Fibroblast of skin of right quadriceps (primary cell): ENCODE results near the gene NUP37.
"Not testable (repeated sequence)": the region's sequence is repeated elsewhere in the genome, so short reads cannot be mapped to it uniquely, and the experiment has no call there.

Source experiments
- DNase-seq: peaks from one replicate; pipeline ENCODE4 v3.0.0-alpha.2; 2013

Gene NUP37, protein sequence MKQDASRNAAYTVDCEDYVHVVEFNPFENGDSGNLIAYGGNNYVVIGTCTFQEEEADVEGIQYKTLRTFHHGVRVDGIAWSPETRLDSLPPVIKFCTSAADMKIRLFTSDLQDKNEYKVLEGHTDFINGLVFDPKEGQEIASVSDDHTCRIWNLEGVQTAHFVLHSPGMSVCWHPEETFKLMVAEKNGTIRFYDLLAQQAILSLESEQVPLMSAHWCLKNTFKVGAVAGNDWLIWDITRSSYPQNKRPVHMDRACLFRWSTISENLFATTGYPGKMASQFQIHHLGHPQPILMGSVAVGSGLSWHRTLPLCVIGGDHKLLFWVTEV

DNA sequence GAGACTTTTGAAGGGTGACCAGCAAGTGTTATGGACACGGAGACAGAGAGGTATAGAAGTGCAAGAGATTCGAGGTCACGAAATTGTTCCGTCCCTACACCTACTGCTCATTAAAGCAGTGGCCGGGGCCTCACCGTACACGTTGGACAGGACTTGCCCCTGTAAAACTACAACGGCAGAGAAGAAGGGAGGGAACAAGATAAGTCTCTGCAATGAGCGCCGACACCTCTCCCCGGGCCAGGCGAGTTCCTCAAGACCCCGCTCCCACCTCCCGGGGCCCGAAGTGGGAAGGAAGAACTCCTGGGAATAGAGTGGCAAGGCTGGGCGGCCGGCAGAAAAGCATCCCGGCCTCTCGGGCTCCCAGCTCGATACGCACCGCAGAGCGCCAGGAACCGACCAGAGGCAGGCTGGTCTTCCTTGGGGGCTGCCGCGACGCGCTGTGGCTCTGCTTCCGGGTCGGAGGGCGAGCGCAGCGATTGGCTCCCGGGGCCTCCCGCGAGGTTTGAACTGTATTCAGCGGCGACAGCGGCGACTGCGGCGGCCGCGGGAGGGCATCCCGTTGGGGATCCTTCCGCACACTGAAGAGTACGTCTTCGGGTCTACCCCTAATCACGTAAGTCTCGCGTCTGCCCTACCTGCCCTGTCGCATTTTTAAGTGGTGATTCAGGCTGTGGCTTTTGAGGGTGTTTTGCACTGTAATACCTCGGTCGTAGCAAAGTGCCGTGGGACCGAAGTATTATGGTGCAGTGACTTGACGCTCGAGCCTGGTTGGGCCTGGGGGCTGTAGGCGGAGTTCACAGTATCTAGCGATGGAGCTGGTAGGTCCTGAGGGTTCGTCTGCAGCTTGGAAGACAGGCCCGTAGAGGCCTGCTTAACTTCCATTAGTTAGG is at the start of gene NUP37, which contains the start of gene PARPBP:
NUP37 (minus strand) TSS at position 441 of the 890 bp plus-strand sequence. CDS start 1,596 bp downstream, outside the sequence.
PARPBP (plus strand) TSS at position 510 of the 890 bp plus-strand sequence. CDS start 3,706 bp downstream, outside the sequence.
- peak; percentile 87 for DNase-seq

DNA sequence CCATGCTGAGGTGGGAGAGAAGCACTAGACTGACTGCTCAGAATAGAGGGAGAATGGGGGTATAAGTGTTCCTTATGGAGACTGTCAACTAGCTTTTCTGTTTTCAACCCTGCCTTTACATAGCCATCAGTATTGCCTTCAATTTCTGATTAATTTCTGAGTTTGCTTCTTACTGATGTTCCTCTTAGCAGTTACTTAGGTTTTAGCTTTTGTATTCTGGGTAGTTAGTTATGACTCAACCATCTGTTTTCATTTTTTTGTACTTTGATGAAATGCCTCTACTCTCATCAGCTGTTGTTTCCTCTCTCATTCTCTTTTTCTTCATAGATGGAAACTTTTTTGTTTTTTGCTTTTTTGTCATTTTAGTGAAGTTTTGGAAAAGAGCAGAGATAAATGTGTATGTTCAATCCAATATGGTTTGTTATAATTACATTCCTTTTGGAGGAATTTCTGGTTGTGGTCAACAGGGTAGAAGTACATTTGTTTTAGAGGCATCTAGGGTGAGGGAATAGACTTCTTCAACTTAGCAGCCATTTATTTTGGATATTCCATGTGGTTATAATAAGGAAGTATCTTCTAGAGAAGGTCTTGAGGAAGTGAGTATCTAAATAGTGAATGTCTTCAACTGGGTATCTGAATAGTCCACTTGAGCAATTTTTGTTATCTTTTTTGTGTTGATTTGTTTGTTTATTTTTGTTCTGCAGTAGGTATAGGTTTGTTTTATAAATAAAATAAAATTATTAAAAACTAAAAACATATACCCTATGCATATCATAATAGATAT is 48.1 kb upstream of the NUP37 start:
- DNase-seq = peak; percentile 6

DNA sequence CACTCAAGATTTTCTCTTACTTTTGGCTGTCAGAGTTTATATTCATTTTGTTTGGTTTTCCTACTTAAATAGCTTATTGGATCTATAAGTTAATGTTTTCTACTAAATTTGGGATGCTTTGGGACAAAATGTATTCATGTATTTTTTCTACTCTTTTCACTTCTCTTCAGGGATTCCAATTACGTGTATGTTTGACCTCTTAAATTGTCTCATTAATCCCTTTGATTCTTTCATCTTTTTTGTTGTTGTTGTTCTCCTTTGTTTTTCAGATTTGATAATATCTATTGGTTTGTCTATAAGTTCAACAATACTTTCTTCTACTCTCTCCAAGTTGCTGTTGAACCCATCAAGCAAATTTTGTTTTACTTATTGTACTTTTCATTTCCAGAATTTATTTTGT is 43.5 kb upstream of the NUP37 start:
- no peak for DNase-seq

DNA sequence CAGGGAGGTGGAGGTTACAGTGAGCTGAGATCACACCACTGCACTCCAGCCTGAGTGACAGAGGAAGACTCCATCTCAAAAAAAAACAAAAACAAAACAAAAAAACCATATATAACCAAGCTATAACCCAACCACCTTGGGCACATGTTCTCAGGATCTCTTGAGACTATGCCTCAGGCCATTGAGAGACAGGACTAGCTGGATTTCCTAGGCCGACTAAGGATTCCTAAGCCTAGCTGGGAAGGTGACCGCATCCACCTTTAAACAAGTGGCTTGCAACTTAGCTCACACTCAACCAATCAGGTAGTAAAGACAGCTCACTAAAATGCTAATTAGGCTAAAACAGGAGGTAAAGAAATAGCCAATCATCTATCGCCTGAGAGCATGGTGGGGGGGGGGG is 35.3 kb upstream of the NUP37 start:
- not testable (repeated sequence) for DNase-seq

DNA sequence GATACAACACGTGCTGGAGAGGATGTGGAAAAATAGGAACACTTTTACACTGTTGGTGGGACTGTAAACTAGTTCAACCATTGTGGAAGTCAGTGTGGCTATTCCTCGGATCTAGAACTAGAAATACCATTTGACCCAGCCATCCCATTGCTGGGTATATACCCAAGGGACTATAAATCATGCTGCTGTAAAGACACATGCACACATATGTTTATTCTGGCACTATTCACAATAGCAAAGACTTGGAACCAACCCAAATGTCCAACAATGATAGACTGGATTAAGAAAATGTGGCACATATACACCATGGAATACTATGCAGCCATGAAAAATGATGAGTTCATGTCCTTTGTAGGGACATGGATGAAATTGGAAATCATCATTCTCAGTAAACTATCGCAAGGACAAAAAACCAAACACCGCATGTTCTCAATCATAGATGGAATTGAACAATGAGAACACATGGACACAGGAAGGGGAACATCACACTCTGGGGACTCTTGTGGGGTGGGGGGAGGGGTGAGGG is 27.2 kb upstream of the NUP37 start:
- not testable (repeated sequence) for DNase-seq

DNA sequence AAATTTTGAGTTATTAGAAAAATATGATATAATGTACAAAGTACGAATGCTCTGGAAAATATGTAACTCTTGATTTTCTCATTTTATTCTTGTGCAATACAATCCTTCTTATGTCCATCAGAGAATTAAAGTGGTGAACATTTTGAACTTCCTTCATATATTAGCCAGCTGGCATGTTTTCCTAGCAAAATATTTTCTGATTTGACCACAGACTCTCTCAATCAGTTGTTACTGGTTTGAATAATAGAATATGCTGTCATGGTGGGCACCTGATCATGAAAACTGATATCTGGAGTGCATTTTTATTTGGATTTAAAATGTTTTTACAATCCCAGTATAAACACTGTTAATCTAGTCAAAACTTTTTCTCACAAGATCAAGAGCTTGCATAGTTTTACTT is 24.3 kb upstream of the NUP37 start:
- no peak for DNase-seq

DNA sequence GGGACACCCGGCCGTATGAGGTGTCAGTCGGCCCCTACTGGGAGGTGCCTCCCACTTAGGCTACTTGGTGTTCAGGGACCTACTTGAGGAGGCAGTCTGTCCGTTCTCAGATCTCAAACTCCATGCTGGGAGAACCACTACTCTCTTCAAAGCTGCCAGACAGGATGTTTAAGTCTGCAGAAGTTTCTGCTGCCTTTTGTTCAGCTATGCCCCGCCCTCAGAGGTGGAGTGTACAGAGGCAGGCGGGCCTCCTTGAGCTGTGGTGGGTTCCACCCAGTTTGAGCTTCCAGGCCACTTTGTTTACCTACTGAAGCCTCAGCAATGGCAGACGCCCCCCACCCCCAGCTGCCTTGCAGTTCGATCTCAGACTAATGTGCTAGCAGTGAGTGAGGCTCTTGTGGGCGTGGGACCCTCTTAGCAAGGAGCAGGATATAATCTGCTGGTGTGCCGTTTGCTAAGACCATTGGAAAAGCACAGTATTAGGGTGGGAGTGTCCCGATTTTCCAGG is 23.0 kb upstream of the NUP37 start:
- not testable (repeated sequence) for DNase-seq

DNA sequence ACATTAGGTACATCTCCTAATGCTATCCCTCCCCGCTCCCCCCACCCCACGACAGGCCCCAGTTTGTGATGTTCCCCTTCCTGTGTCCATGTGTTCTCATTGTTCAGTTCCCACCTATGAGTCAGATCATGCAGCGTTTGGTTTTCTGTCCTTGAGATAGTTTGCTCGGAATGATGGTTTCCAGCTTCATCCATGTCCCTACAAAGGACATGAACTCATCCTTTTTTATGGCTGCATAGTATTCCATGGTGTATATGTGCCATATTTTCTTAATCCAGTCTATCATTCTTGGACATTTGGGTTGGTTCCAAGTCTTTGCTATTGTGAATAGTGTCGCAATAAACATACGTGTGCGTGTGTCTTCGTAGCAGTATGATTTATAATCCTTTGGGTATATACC is 17.7 kb upstream of the NUP37 start:
- not testable (repeated sequence) for DNase-seq

DNA sequence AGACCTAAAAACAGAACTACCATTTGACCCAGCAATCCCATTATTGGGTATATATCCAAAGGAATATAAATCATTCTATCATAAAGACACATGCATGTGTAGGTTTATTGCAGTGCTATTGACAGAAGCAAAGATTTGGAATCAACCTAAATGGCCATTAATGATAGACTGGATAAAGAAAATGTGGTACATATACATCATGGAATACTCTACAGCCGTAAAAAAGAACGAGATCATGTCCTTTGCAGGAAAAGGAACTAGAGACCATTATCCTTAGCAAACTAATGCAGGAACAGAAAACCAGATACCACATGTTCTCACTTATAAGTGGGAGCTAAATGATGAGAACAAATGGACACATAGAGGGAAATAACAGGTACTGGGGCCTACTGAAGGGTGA is 11.5 kb upstream of the NUP37 start:
- DNase-seq = not testable (repeated sequence)

DNA sequence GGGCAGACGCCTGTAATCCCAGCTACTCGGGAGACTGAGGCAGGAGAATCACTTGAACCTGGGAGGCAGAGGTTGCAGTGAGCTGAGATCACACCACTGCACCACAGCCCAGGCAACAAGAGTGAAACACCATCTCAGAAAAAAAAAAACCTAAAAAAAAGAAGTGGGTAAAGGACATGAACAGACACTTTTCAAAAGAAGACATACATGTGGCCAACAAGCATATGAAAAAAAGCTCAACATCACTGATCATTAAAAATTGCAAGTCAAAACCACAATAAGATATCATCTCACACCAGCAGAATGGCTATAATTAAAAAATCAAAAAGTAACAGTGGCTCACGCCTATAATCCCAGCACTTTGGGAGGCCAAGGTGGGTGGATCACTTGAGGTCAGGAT is 10.8 kb upstream of the NUP37 start:
- not testable (repeated sequence) for DNase-seq

DNA sequence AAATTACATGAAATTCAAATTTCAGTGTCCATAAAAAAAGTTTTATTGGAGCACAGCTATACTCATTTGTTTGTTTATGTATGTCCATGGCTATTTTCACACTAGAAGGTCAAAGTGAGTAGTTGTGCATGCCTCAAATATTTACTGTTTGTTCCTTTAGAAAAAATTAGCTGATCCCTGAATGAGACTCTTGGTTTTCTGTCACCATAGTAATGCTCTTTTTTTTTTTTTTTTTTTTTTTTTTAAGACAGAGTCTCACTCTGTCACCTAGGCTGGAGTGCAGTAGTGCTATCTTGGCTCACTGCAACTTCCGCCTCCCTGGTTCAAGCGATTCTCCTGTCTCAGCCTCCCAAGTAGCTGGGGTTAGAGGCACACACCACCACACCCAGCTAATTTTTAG is 1.4 kb upstream of the NUP37 start:
- DNase-seq = not testable (repeated sequence)

DNA sequence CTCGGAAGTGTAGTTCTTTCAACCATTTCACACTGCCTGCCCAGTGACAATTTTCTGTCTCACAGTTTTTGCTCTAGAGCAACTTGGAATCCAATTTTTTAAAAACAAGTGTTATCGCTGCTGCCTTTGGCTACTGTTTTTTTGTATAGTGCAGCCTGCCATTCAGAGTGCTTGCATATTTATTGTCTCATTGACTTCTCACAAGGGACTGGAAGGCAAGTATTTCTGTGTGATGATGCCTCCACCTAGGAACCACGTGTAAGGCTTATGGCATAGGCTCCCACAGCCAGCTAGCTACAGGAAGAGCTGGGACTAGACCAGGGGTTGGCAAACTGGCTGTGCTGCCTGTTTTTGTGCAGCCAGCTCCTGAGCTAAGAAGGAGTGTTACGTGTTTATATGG is 972 bp upstream of the NUP37 start:
- peak; percentile 10 for DNase-seq

DNA sequence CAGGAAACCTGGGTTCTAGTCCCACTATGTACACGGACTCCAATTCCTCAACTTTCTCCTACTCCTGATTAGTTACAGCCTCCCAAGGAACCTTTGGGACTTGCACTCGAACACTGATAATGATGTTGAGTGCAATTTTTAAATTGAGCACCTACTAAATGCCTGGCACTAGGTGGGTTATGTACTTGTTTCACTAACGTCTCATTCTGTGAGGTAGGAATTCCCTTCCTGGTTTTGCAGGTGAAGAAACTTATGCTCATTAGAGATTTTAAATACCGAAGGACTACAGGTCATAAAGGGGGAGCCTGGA is 605 bp upstream of the NUP37 start:
- no peak for DNase-seq

DNA sequence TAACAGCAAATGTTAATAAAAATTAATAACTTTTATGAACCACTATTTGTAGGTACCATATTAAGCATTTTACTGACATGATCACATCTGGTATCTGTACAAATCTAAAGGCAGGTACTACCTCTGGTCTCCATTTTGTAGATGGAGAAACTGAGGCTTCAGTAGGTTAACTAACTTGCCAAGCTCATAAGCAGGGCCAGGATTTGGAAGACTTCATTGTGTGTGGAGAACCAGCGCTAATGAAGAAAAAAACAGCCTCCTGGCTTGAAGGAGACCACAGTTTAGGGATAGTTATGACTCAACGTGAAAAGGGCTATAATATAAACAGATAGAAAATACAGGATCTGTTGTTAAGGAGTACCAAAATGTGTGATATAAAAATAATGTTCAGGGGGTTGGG is 1.0 kb downstream of the NUP37 start:
- no peak for DNase-seq

DNA sequence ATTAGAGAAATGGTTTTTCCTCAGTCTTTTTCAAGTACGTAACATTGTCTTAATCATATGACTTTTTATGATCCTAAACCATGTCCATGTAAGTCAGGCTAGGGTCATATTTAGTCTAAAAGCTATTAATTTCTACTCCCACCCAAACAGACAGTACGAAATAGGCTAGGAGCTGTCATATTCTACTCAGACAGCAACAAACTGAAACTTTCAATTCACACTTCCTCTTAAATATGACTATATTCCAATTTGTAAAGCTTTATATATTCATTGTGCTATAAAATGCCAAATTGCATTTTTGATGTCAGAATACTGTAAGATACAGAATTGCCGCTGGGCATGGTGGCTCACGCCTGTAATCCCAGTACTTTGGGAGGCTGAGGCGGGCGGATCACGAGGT is 3.5 kb downstream of the NUP37 start:
- DNase-seq = no peak

DNA sequence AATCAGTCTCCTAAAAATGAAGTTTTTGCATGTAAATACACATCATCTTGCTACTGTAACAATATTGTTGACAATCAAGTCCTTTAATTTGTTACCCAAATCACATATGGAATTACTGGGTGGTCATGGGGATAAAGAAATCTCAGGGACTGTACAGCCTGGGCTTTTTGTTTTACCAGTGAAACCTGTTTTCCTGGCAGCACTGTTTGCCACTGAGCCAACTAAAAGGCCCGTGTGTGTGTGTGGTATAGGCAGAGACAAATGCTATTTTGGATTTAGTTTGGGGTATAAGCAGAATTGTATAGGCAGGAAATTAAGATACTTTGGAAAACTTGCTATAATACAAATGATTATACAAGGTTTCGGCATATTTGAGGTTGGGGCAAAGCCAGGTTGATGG is 5.7 kb downstream of the NUP37 start:
- no peak for DNase-seq

DNA sequence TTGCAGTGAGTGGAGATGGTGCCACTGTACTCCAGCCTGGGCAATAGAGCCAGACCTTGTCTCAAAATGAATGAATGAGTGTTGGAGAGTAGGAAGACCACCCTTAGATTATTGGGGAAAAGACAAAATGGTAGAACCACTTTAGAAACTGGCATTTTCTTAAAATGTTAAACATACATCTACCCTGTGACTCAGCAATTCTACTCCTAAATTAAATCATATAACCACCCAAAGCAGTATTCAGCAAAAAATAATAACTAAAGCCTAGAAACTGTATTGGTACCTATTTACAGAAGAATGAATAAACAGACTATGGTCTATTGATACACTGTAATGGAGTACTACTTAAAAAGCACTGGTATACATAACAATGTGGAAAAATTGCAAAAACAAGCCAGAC is 9.1 kb downstream of the NUP37 start:
- DNase-seq = no peak

DNA sequence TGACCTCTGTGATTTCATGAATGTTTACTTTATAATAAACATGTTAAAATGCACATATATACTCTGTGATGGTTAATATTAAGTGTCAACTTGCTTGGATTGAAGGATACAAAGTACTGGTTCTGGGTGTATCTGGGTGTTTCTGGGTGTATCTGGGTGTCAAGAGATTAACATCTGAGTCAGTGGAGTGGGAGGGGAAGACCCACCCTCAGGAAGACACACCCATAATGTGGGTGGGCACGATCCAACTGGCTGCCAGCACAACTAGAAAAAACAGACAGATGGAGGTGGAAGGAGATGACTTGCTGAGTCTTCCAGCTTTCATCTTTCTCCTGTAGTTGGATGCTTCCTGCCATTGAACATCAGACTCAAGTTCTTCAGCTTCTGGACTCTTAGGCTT is 11.9 kb downstream of the NUP37 start:
- no peak for DNase-seq

DNA sequence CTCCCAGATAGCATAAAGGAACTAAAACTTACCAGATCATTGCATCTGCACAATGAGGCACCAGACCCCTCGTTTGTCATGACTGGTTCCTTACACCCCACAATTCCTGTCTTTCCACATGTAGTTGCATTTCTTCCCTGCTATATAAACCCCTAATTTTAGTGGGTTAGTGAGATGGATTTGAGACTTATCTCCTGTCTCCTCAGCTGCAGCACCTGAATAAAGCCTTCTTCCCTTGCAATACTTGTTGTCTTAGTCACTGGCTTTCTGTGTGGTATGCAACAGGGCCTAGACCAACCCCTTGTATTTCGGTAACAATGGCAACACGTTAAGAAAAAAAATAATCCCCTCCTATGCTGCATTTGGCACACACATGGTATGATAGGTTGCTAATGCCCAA is 13.0 kb downstream of the NUP37 start:
- DNase-seq = no peak

DNA sequence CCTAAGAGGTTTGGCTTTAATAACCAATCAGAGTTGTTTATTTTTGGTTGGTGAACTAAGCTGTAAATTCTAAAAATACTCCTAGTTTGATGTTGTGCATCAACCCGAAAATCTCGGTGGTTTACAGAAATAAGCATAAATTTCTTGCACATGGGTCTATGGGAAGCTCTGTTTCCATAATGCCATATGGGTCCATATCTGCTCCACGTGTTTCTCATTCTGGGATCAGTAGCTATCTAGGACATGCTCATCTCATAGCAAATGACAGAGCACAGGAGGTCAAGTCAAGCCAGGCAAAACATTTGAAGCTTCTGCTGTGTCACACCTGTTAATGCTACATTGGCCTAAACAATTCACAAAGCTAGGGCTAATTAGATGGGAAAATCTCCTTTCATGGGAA is 23.1 kb downstream of the NUP37 start:
- DNase-seq = no peak

DNA sequence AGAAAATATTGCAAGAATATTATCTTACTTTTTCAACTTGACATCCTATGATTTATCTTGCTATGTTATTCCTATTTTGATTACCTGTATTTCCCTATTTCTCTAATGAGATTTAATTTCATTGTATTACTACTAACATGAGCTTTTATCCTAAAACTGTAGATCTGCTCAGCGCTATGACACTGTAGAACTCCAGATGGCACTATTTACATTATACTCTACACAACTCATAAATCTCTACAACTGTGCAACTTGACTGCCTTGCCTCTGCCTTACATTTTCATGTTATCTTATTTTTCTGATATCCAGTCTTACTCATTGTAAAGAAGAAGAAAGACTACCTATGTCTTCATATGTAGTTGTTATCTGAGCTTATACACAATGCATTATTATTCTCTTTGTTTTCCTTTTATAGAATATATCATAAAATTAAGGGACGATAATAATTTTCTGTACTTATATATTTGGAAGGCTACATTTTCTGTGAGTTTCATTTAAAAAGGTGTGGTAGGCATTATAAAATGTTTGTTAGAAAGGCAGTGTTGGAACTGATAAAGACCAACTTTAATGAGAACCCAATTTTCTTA is 24.1 kb downstream of the NUP37 start:
- DNase-seq = peak; percentile 22

DNA sequence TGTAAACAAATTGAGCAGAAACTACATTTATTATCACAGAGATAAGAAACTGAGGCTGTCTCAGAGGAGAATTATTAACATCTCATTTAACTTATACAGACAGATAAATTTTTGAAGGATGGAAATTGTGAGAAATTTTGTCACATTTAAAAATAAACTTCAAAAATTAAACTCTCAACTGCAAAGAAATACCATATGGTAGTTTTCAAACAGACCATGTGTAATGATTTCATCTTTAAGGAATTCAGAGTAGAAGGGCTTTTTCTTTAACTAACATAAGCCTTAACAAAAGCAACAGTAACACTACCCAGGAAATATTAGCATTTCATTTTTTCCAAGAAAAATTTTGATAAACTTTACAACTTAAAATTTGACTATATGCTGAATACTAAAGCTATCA is 26.6 kb downstream of the NUP37 start:
- DNase-seq = peak; percentile 33
